Measurements from ENCODE around the gene ZNF12.
"Not testable (repeated sequence)": the region's sequence is repeated elsewhere in the genome, so short reads cannot be mapped to it uniquely, and the experiment has no call there.

The ZNF12 gene

DNA sequence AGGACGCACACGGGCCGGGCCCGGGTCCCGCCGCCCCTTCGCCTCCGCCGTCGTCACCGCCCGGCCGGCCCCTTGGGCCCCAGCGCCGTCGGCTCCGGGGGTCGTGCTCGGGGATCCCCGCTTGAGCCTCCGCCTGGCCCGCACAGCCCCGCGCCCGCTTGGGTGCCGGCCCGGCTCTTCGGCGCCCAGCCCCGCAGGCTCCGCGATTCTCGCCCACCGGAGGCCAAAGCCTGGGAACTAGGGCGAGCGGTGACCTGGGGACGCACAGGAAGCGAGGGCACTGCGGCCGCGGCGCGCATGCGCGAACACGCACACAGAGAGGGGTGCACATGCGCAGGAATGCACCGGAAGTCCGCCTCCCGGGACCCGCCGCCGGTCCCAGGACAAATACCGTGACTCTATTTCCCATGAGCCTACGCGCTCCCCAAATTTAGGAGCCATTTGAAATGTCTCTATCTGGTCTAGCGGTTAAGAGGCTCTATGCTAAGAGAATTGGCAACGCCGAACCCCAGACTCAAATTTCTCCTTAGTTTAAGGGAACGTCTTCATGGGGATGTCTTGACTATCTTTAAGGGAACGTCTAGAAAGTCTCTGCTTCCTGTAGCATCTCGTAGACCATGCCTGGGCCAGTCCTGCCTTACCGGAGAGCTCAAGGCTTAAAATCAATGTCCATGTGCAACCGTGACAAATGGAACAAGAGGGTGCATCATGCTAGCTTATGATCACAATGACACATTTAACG, at the start of gene ZNF12:
Gene ZNF12 (minus strand): TSS at position 282 of the 742 bp plus-strand sequence. CDS start 1,774 bp downstream, outside the sequence.
- DNase-seq: peak; percentile 97

DNA sequence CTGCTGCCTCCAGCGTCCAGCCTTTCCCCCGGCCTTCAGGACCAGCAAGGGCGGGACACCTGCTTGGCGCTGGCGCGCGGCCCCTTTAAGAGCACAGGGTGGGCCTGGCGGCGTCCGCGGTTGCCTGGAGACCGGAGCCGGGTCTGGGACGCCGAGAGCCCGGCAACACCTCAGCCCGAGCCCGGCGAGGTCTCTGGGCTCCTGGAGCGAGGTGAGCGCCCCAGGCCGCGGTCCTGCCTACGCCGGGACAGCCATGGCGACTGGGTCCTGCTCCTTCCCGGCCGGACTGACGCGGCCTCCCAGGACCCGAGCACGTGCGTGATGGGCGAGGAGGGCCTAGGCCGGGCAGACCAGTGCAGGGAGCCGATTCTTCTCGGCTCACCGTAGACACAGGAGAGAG, 47.2 kb upstream of the ZNF12 start, which contains the start of gene RSPH10B2:
Gene RSPH10B2 (plus strand): TSS at position 140 of the 400 bp plus-strand sequence. CDS start 3,575 bp downstream, outside the sequence.
- DNase-seq: not testable (repeated sequence)

DNA sequence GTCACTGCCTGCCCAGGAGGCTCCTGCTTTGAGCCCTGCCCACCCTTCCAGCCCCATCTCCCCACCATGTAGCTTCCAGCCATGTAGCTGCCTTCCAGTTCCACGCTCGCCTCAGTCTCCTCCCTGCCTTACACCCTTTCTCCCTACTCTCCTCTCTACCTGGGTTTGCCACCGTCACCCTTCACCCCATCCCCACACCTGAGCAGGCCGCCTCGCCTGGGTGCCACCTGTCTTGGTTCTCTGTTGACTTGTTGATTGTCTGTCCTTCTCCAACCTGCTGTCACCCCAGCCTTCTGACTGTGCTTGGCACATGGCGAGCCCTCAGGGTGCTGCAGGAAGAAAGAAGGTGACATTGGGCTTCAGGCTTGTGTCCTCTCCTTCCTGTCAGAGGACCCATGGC, 43.4 kb upstream of the ZNF12 start:
- not testable (repeated sequence) for DNase-seq

DNA sequence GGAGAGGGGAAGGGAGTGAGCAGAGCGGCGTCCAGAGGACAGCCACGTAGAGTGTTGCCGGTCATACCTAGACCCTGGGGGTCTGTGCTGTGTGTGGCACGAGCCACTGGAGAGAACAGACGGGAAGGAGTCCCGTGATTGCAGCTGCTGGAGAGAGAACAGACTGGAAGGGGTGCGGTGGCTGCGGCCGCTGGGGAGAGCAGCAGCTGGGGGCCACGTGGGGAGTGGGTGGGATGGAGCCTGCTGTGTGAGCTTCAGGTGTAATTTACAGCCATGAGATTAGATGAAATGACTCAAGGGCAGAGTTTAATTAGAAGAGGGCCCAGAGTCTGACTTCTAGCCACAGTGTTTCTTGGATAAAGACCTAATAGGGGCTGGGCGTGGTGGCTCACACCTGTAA, 42.6 kb upstream of the ZNF12 start:
- DNase-seq: not testable (repeated sequence)

DNA sequence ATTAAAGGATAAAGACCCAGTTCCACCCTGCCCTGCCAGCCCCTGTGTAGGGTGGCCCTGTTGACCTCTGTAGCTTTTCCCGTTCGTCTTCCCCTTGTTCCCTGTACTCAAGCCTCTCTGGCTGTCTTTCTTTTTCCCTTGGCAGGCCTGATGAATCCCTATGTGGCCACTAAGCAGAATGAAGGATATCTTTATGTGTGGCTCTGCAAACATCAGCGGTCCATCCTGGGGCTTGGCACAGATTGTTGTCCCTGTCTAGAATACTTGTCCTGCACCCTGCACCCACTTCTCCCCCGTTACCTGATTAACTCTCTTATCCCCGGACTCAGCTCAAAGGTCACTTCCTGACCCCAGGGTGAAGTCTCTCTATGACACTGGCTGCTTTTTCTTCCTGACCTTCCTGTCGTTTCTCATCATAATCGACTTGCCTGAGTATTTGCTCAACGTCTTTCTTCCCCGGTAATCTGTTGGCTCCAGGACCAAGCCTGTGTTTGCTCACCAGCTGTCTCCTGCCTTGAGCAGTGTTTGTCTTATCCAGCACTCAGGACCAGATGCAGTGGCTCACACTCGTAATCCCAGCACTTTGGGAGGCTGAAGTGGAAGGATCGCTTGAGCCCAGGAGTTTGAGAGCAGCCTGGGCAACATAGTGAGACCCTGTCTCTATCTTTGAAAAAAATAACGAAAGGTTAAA, 37.8 kb upstream of the ZNF12 start:
- not testable (repeated sequence) for DNase-seq

DNA sequence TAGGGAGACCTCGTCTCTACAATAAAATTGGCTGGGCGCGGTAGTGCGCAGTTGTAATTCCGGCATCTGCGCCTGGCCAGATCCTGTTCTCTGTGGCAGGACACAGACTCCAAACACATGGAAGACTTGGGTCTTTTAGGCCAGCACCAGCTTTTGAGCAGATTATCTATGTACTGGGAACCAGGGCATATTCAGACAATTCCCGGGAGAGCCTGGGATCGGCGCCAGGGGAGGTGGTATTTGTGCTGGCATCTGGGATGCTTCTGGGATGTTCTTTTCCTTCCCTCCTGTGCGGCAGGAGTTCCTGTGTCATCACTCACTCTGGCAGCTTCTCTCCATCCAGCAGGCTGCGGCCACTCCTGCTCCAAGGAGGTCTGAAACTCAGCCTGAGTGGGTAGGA, 31.7 kb upstream of the ZNF12 start:
- DNase-seq: not testable (repeated sequence)

DNA sequence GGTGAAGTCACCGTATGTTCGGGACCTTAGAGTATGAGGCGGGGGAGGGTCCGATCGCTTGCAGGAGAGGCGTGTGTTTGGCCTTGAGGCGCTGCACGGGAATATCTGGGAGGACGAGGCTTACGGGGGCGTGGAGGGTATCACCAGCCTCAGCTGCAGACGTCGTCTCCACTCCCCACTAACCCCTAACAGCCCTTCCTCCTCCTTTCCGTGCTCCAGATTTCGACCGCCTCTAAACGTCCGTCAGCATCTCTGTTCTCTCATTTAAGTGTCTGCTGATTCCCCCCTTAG, 23.5 kb upstream of the ZNF12 start:
- no peak for DNase-seq

DNA sequence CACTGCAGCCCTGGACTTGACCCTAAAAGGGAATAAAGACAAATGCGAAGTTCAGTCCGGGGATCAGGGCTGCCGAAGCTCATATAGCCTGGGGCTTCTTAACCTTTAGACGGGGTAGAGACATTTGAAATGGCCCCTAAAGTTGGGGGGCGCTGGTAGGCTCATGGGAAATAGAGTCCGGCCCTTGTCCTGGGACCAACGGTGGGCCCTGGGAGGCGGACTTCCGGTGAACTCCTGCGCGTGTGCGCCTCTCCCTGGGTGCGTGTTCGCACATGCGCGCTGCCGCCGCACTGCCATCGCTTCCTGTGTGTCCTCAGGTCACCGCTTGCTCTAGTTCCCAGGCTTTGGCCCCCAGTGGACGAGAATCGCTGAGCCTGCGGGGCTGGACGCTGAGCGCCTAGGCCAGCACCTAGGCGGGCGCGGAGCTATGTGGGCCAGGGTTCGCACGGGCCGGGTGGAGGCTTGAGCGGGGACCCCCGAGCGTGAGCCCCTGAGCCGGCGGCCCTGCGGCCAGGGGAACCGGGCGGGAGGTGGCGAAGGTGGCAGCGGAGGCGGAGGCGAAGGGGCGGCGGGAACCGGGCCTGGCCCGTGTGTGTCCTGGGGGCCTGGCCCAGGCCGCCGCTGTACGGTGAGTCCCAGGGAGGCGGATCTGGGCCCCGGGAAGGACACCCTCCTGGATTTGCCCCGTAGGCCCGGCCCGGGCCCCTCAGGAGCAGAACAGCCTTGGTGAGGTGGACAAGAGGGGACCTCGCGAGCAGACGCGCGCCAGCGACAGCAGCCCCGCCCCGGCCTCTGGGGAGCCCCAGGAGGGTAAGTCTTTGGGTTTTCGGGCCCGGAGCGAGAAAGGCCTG, 23.0 kb upstream of the ZNF12 start:
- peak; percentile 93 for DNase-seq

DNA sequence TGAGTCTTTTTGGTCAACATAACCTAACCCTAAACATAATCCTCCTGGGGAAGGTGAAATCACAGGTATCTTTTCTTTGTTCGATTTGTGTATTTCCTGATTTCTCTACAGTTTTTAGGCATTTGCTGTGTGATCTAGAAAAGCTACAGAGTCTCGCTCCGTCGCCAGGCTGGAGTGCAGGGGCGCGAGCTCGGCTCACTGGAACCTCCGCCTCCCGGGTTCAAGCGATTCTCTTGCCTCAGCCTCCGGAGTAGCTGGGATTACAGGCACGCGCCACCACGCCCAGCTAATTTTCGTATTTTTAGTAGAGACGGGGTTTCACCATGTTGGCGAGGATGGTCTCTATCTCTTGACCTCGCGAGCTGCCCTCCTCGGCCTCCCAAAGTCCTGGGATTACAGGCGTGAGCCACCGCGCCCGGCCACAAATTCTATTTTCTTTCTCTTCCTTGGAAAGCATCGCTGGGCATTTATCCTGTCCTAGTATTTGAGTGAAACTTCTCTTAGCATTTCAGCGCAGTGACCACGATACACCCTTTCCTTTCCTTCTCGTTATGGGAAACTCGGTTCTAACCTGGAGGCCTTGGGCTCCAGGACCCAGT, 22.2 kb upstream of the ZNF12 start:
- DNase-seq: not testable (repeated sequence)

DNA sequence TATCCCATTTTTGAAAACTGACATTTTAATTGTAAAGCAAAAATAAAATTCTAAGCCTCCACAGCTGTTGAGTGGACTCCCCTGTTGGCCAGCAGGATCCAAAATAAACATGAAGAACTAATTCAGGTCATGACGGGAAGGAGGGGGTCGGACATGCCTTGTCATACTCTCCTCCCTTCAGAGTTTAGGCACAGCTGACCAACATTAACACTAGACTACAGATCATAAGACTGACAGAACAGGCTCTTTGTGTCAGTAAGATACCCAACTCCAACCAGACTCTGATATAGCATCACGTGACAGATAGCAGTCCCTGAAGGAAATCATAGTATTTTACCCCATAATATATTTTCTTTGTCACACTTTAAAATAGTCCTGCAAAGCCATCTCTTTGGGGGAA, 20.9 kb upstream of the ZNF12 start:
- no peak for DNase-seq

DNA sequence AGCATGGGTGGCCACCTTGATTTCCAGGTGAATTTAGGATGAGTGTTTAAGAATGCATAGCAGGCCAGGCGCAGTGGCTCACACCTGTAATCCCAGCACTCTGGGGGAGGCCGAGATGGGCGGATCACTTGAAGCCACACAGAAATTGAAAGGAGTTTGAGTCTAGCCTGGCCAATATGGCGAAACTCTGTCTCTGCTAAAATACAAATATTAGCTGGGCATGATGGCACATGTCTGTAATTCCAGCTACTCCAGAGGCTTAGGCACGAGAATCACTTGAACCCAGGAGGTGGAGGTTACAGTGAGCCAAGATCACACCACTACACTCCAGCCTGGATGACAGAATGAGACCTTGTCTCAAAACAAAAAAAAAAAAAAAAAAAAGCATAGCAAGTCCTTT, 19.6 kb upstream of the ZNF12 start:
- DNase-seq: not testable (repeated sequence)

DNA sequence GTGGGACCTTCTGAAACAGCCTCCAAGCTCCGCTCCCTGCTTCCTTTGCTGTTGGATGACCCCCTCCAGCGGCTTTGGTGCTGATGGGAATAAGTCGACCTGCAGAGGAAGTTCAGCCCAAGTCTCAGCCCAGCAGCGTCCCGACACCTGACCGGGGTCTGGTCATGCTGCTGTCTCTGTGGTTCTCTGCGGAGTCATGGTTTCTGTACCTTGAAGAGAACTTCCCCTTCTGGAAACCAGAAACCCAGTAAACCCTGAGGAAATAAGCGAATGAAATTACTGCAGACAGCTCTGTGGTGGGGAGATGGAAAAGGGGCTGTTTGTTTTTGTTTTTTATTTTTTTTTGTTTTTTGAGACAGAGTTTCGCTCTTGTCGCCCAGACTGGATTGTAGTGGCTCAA, 18.3 kb upstream of the ZNF12 start:
- no peak for DNase-seq

DNA sequence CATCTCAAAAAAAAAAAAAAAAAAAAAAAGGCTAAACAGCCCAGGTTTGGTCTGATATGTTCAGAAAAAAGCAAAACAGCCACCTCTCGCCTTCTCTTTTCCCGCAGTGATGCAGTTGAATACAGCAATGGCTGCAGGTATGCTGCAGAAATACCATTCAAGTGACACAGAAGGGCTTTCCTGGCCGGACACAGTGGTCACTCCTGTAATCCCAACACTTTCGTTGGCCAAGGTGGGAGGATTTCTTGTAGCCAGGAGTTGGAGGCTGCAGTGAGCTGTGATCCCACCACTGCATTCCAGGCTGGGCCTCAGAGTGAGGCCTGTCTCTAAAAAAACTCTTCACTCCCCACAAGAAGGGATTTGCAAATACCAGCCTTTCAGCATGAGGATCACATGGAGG, 17.6 kb upstream of the ZNF12 start:
- not testable (repeated sequence) for DNase-seq

DNA sequence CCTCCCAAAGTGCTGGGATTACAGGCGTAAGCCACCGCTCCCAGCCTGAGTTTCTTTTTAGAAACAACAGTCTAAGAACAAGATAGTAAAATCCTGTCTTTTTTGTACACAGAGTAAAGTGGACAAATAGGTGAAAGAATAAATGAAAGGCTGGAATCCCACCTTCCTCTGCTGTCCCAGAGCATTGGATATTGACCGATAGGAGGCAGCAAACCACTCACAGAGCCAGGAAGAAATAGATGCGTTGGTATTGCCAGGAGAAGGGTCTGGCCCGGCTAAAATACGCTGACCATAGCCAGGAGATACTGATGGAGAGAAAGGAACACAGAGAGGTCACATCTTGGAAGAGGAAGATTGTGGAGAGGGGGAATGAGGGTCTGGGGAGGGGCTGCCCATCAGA, 11.4 kb upstream of the ZNF12 start:
- no peak for DNase-seq

DNA sequence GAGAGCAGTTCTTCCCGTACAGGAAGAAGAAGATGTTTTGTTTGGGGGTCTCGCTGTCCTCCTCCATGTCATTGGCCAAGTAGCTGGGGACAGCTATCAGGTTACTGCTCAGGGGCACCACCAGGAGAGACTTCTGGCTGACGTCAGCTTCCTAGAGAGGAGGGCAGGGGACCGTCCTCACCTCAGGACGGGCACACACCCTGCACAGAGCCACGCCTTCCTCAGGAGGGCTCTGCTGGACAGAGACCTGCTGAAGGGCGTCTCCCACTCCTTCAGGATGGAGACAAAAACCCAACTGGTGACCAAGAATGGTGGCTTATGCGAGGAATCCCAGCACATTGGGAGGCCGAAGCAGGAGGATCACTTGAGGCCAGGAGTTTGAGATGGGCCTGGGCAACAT, 9.2 kb upstream of the ZNF12 start:
- not testable (repeated sequence) for DNase-seq

DNA sequence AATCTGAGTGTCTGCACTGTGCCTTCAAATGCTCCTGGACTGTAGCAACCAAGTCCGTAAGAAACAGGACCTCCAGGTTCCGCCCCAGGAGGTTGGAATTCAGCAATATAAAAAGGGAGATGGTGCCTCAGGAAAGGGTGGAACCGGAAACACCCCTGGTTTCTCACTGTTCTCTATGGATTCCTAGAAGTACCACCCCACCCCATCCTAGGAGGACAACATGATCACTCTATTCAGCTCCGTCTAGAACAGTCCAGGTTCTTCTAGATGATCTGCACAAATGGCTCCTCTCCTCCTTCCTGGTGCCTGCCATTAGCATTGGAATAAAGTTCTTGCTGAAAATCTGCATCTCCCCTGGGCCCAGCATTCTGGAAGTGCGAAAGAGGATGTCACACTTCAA, 7.6 kb upstream of the ZNF12 start:
- no peak for DNase-seq

DNA sequence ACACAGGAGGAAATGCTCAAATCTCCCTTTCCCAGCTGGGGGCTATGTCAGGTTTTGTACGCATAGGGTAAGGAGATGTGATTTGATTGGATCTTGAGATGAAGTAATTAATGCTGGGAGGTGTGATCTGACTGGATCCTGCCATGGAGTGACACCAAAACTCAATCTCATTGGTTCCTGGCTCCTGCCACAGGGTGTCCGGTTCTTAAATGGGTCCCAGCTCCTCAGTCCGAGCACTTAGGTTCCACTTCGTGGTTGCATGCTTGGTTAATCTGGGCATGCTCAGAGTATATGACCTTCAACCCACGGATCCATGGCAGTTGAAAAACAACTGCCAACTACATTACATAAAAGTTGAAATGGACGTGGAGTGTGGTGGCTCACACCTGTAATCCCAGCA, 3.1 kb upstream of the ZNF12 start:
- peak; percentile 22 for DNase-seq

DNA sequence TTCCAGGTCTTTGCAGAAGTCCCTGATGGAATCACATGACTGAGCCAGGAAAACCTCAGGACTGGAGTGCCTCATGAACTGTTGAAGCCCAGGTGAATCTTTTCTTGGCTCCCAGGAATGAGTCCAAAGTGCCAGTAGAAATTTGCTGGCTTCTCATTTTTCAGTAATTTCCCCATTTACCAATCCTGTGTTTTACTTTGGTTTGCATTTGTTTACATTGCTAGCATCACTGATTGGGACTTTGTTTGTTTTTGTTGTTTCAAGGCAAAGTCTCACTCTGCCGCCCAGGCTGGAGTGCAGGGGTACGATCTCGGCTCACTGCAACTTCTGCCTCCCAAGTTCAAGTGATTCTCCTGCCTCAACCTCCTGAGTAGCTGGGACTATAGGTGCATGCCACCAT, 1.6 kb upstream of the ZNF12 start:
- DNase-seq: no peak

DNA sequence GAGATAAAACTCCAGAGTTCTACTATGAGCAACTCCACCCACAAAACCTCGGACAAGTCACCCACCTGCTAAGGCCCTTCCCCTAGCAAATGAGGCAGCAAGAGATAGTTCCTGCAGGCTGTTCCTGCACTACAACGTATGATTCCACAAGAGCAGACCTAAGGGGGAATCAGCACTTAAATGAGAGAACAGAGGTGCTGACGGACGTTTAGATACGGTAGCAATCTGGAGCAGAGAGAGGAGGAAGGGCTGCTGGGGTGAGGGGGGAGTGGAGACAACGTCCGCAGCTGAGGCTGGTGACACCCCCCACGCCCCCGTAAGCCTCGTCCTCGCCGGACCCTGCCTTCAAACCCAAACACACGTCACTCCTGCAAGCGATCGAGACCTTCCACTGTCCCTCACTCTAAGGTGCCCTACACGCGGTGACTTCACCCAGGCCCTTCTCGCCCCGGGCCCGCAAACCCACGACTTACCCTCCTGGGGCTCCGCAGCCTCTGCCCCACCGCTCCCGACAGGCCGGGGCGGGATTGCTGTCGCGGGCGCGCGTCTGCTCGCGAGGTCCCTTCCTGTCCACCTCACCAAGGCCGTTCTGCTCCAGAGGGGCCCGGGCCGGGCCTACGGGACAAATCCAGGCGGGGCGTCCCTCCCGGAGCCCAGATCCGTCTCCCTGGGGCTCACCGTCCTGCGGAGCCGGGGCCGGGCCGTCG, 635 bp downstream of the ZNF12 start:
- DNase-seq: peak; percentile 48

DNA sequence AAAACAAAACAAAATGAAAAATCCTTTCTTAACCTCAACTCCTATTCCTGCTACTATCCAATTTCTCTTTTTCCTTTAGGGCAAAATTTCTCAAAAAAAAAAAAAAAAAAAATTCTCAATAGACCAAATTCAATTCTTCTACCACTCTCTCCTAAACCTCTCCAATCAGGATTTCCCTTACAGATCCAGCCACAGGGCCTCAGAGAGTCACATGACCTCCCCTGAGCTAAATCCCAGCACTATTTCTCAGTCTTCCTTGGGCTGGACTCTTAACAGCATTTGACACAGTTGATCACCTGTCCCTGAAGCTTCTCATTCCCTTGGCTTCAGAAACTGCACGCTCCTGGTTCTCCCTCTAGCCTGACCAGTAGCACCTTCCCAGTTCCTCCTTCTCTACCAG, 4.9 kb downstream of the ZNF12 start:
- no peak for DNase-seq

DNA sequence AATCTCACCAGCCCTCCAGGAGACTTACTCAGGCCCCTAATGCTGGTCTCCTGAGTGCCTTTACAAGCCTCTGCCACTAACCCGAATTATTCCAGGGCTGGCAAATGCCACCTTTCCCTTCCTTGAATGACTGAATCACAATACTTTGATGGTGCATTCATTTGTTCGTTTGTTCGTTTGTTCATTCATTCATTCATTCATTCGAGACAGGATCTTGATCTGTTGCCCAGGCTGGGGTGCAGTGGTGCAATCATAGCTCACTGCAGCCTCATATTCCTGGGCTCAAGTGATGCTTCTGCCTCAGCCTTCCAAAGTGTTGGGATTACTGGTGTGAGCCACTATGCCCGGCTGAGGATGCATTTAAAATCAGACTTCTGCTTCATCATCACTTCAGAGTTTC, 6.0 kb downstream of the ZNF12 start:
- no peak for DNase-seq

DNA sequence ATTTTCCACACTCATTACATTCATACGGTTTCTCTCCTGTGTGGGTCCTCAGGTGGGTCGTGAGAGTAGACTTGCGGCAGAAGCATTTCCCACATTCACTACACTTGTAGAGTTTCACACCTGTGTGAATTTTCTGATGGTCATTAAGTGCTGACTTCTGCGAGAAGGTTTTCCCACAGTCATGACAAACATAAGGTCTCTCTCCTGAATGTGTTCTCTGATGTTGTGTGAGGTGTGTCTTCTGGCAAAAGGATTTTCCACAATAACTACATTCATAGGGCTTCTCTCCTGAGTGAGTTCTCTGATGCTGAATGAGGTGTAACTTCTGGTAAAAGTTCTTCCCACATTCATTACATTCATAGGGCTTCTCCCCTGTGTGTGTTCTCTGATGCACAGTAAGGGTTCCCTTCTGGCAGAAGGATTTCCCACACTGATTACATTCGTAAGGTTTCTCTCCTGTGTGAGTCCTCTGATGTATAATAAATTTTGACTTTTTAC, 15.1 kb downstream of the ZNF12 start:
- DNase-seq: peak; percentile 16
